NK-92 treated with Interleukin-12 subunit alpha and Interleukin-12 subunit beta, amount 100 ng/mL, for 24 hours (cell line): ENCODE data around the gene SELENOO.

Experiments
- DNase-seq: peaks from one replicate; lab custom pipeline; 2025; lab: John Stamatoyannopoulos, UW

The SELENOO gene

DNA sequence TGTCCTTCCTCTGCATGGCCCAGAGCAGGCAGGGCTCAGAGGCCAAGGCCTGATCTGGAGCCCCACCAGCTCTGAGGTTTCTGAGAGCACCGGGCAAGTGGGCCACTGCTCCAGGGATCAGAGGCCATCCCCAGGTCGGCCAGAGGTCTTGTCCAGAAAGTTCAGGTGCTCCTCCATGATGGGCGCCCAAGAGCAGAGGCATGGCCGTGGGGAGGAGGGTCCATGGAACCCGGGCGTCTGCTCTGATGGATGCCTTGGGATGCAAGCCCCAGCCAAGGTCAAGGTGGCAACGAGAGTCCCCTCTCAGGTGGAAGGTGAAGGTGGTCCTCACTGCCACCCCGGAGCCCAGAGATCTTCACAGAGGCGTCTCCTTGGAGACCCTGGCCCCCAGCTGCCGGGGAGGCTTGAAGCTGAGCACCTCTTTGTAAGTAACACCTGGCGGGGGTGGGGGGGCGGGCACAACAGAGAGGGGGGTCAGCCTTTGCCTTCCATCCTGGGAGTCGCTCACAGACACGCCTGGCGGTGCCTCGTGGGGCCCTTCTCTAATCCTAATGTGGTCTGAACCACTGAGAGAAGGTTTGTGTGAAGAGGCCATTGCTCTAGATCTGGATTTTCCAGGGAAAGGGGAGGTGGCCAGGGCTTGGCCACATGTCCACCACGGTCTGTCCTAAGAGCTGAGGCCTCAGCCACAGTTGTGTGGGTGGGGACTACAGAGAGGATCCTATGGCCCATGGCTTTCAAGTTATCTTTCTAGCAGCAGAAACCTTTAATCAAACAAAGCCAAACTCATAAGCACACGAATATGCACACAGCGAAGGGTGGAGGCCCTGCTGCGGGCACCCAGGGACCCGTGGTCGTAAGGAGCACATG, 52.5 kb downstream of the SELENOO start:
- DNase-seq, result no peak

DNA sequence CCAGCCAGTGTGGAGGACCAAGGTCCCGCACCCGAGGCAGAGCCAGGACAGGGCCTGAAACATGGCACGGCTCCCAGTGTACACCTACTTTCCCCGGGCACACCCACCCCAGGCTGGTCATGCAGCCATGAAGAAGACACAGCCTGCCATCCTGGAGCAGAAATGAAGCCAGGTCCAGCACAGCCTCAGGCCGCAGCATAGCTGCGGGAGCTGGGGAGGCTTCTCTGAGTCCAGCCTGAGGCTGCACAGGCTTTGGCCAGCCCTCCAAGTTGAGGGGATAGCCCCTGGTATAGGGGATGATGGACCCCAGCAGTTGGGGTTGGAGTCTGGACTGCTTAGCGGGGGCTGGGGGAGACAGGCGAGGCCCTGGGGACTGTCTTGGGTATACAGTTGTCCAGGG, 53.1 kb downstream of the SELENOO start:
- no peak for DNase-seq

DNA sequence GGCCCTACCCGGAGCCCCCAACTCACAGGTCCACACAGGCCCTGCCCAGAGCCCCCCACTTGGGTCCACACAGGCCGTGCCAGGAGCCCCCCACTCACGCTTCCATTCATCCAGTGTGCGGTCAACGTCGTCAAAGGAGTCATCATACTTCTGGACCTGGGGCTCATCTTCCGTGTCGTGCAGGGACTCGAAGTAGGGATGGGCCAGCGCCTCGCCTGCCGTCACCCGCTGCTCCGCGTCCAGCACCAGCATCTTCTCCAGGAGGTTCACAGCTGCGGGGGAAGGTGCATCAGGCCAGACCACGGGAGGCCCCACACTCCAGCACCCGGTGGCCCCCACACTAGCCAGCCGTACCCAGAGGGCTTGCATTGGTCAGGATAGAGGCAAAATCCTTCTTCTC, 54.3 kb downstream of the SELENOO start:
- DNase-seq, result no peak

DNA sequence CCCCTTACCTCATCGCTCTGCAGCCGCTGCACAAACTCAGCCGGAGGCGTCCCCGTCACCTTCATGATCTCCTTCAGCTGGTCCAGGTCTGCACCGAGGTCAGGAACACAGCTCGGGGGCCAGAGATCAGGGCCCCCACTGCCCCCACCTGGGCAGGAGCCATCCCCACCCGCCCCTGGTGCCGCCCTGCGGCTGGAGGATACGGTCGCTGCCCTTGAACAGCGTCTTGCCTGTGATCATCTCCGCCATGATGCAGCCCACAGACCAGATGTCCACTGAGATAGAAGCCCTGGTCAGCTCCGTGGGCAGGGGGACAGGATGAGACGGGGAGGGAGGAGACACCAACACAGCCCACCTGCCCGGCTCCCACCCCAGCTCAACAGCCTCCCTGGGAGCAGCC, 54.8 kb downstream of the SELENOO start:
- no peak for DNase-seq

DNA sequence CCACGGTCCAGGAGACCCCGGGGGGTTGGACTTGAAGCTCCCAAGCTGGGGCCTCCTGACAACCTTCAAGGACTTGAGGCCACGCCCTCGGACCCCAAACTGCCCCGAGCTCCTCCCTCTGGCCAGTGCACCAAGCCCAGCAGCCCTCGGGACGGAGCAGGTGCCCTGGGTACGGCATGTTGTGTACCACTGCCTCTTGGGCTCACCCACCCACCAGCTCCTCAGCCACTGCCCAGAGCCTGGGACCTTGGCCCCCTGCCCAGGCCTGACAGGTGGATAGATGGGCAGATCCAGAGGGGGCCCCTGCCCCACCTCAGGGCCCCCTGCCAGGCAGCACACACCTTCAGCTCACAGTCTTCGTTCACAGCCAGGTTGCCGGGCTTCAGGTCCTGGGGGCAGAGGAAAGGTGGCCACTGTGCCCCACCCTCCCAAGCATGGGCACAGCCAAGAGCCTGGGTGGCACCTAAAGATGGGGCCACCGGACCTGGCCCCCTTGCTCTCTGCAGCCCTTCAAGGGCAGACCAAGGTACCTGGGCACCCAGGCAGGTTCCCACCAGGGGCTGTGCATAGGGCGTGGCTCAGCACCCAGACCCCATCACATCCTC, 55.5 kb downstream of the SELENOO start:
- no peak for DNase-seq

DNA sequence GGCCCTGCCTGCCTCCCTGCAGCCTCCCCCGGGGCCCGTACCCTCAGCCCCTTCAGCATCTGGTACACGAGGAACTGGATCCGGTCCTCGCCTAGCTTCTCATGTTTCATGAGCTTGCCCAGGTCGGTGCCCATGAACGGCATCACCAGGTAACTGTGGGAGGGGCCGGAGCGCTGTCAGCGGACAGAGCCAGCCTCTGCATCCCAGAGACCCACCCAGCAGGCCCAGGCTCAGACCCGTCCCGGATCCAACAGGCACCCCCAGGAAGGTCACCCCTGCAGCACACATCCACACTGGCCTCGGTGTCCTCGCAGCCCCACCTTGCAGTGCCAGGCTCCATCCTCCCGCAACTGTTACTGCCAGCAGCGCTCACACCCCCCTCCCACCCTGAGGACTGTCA, 56.2 kb downstream of the SELENOO start:
- DNase-seq, result no peak

DNA sequence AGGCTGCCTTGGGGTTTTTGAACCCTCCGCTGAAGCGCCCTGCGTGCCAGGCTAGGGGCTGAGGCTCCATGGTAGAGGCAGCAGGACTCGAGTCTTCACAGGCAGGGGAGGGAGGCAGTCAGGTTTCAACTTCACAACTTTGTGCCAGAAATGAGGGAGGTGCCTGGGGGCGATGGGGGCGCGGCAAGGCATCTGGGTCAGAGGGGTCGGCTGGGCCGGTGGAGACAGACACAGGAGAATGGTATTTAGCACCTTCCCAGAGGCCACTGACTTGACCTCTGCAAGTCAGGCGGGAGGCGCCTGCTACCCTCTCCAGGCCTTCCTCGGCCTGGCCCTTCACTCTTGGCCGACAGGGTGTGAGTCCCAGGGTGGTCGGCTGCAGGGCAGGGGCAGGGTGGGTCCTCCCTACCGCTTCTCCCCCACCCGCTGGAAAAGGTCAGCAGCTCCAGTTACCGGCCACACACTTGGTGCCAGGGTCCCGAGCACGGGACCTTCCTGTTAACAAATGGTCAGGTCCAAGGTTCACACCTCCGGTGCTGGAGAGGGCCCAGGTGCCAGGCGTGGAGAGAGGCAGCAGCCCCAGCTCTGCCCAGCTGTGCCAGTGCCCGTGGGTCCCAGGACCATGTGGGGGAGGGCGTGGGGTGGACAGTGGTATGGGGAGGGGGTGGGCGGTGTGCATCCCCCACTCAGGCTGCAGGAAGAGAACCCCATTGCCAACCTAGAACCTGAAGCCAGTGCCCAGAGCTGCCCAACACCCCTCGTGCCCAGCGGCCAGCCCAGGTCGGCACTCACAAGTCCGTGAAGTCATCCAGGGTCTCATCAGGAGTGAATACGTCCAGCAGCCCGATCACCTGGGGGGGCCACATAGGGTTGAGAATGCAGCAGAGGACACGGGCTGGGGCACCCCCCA, 56.9 kb downstream of the SELENOO start:
- no peak for DNase-seq

DNA sequence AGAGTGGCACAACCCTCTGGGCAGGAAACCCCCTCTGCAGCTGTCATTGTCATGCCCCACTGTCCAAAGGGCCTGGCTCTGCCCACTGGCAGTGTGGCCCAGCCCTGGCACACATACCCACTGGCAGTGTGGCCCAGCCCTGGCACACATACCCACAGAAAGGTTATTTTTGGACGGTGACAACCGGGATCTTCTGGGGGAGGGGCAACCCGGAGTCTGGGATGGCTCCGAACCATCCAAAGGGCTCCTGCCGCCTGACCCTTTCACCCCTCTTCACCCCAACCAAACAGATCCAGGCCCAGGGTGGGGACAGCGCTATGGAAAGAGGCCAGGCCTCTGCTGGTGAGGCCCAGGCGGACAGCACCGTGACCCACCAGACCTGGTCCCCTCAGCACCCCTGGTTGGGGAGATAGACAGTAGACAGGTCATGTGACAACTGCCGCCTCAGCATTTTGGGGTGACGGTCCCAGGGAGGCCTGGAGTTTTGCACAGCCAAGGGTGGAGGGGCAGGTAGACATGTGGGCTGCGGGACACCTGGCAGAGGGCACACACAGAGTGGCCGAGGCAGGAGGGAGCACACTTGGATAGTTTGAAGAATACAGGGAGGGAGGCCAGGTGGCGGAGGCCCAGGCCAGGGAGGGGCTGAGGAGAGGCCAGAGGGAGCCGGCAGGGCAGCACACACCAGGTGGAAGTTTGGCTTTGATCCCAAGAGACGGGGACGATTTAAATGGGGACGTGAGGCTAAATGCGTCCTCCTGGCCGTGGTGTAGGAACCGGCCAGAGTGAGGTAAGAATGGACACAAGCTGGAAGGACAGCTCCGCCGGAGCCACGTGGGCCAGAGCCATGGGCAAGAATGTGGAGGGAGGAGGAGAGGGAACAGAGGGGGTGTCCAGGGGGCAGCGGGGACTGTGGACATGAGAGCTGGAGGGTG, 57.8 kb downstream of the SELENOO start:
- no peak for DNase-seq

DNA sequence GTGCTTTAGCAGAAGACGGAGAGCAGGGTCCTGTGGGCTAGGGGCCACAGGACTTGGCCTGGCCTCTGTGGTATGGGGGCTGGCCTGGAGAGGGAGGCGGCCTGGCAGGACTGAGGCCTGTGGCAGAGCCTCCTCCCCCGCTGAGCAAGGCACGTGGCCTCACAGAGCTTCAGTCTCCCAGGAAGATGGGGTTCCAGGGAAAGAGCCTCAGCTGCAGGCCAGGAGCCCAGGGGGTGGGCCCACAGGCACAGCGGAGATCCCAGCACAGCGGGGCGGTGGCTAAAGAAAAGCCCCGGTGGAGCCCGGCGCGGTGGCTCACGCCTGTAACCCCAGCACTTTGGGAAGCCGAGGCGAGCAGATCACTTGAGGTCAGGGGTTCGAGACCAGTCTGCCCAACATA, 58.5 kb downstream of the SELENOO start:
- no peak for DNase-seq

DNA sequence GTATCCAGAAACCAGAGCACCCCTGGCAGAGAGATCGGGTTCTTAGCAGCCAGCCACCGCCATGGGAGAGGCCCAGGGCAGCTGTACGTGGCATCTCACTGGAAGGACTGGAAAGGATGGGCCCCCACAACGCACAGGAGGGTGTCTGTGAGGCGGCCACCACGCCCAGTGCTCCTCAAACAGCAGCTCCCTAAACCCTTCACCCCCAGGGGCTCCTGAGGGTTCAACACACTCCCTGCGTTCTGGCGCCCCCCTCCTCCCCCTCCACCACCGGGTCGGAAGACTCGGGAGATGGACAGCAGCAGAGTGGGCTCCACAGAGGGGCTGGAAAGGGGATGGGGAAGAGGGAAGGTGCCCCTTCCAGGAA, 59.6 kb downstream of the SELENOO start:
- DNase-seq, result no peak

DNA sequence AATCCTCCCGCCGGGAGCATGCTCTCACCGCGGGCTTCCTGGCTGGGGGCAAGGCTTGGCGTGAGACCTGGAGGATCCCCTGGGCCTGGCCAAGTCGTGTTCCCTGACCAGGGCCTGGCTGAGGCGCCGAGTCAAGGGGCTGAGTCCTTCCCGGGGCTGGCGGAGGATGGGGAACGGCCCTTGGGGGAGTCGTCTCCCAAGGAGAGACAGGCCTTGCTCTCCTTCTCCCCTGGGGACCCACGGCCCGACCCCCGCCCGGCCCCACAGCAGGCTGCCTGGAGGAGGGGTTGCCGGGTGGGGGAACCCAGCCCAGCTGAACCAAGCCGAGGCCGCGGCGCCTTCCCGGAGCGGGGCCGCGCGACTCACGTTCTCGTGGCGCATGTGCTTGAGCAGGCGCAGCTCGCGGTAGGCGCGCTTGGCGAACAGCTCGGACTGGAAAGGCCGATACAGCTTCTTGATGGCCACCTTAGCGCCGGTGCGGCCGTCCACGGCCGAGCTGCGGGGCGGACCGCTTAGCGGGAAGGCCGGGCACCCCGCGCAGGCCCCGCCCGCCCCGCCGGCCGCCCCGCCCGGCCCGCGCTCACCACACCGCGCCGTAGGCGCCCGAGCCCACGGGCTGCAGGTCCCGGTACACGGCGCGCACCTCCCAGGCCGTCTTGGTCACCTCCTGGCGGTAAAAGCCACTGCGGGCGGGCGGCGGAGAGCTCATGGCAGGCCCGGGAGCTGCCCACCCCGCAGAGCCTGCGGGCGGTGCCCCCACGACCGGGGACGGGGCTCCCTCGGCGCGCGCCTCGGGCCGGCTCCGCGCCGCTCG, 60.2 kb downstream of the SELENOO start:
- no peak for DNase-seq

DNA sequence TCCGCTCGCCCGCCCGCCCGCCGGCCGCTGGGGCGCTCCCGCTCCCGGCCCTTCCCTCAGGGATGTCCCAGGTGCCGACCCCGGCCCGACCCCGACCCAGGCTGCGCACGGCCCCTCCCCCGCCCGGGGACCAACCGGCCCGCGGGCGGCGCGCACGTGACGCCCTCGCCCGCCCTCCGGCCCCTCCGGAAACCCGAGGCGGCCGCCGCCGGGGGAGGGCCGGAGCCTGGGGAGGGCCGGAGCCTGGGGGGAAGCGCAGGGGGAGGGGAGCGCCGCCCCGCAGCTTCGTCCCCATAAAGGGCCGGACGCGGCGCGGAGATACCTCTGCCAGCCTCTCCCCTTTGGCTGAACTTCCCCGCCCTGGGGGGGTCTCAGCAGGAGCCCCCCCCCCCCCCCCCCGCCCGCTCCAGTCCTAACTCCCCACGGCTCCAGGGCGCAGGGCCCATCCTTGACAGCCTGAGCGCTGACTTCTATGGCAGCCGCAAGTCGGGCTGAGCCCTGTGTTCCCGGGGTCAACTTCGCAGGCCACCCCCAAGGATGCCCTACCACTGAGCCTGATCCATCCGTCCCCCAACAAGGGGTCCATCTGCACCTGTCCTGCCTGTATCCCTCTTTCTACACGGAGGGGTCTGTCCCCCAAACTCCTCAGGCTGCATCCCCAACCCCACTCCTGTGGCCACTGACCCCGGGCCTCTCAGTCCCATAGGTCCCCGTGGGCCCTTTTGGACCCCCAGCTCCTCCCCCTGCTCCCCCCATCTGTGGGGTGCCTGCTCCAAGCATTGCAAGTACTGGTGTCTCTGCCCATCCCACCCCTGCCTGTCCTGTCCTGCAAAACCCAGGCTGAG, 61.0 kb downstream of the SELENOO start, which contains the start of gene MAPK12:
TSS of gene MAPK12 (minus strand) at position 69 of the 845 bp plus-strand sequence. CDS start 174 bp downstream, outside the sequence.
- no peak for DNase-seq

DNA sequence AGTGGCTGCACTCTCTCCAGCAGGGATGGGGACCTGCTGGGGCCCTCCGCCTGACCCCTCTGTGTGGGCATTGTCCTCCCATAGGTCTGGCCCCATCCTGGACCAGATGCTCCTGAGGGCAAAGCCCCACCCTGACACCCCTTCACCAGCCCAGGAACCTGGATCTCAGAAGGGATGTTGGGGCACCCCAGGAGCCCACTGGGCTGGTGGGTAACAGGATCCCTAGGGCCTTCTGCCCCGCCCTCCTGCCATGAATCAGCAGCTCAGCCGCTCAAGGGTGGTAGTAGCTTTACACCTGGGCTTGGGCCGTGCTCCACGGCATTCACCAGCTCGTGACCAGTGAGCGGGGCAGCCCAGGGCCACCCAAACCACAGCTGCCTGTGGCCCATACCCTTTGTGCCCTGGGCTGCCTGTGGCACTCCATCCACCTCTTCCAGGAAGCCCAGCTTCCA, 61.7 kb downstream of the SELENOO start:
- DNase-seq, result no peak

DNA sequence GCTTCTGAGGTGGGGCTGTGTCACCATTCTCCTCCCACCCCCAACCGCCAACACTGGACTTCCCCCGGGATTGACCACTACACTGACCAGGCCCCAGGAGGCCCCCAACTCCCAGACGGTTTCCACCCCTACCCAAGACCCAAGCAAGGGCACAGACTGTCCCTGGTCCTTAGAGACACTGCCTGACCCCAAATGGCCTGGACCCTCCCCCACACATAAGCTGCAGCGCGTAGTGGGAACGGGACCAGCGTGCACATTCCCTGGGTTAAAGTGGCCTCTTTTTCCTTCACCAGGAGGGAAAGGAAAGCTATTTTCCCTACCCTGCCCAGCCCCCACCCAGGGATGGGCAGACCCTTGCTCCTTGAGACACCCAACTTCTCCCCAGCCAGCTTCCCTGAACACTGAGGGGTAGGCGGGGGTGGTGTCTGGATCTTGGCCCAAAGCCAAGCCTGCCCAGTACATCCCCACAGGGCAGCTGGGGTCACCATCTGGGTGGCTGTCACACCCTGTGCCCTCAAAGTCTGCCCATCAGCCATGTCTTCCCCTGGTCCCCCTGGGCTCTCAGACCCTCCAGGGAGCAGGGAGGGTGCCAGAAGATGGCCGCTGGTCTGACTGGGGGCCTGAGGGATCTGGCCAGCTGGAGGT, 62.3 kb downstream of the SELENOO start:
- DNase-seq, result no peak

DNA sequence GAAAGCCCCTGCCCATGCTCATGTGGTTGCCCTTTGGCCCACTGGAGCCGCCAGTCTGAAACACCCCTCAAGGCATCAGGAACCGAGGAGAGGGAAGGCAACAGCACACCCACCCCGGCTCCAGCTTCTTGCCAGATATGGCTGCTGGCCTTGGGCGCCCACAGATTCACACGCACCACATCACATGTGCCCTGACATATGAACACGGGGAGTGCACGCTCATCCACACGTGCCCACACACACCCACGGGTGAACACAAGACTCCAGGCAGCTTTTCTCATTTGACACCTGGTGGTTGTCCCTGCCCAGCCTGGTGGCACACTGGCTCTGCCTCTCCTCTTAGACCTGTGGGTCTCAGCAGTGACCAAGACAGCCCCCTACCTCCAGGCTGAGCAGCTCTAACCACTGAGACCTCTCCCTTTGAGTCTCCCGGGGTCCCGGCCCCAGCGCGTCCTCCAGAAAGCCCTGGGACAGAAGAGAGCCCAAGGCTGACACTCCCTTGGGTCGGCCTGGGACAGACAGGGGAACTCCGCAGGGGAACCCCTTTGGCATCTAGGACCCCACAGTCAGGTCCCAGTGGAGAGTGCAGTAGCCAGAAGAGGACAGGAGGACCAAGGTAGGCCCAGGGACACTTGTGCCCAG, 63.4 kb downstream of the SELENOO start:
- DNase-seq, result no peak

DNA sequence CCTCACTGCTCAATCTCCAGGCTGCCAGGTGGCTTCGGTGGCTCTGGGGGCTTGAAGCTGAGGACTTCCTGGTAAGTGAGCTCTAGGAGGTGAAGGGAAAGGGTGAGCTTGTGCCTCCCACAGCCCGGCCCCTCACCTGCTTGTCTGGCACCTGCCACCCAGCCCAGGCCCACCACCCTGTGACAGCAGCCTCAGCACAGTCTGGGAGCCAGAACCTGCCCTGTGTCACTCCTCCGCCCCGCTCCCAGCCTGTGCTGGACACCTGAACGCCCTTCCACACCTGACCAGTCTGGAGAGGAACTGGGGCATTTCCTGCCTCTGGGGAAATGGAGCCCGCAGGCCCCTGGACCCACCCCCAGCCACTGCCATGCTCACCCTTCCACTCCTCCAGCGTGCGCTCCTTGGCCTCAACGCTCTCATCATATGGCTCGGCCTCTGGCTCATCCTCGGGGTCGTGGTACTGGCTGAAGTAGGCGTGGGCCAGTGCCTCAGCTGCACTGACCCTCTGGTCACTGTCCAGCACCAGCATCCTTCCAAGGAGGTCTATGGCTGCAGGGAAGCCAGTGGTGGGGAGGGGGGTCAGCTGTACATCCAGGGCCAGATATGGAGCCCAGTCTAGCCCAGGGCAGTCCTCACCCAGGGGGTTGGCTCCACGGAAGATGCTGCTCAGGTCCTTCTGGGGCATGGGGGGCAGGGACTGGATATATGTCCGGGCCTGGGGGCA, 64.3 kb downstream of the SELENOO start:
- no peak for DNase-seq

DNA sequence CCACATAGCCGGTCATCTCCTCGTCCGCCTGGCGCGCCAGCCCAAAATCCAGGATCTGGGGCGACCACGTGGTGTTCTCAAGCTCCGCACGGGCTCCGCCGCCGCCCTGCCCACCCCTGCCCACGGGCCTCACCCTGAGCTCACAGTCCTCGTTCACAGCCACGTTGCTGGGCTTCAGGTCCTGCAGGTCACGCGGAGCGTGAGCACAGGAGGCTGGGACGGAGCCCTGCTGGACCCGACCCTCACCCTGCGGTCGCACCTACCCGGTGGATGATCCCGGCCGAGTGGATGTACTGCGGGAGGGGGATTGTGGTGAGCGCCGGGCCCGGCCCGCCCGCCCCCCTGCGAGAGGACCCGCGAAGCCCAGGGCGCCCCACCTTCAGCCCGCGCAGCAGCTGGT, 66.2 kb downstream of the SELENOO start:
- DNase-seq, result no peak
